GM12864 (cell line): Measurements from ENCODE around the gene LAYN.

ENCODE experiments used
- DNase-seq: peaks from one replicate; pipeline ENCODE4 v3.0.0-alpha.2; 2011; ENCODE audit warnings: low read depth
- H3K4me3 ChIP-seq: 2 replicates; pipeline ENCODE4 v1.5.1; 2011; ENCODE audit warnings: mild to moderate bottlenecking, low read depth, low read length, control low read depth
- CTCF ChIP-seq: IDR thresholded peaks from 2 replicates; pipeline ENCODE4 v1.5.1; 2011; ENCODE audit warnings: low read depth, mild to moderate bottlenecking, moderate library complexity, low read length, control low read depth, inconsistent platforms; ENCODE audit errors: missing control alignments

The LAYN gene

GRCh38 chr11:111512296-111513239 lies 28.0 kb upstream of the LAYN start, which contains the start of gene BTG4:
Gene BTG4 (minus strand): TSS chr11:111512386. CDS start chr11:111498776, 13,610 bp downstream.
- no peak for DNase-seq
- H3K4me3 ChIP-seq, result no peak within 1 kb of the TSS
- TF ChIP-seq CTCF, result no peak

GRCh38 chr11:111513240-111513605 lies 27.3 kb upstream of the LAYN start:
- no peak overlapping the region for H3K4me3 ChIP-seq
- DNase-seq, result no peak
- TF ChIP-seq CTCF, result no peak

GRCh38 chr11:111514216-111515031 lies 26.1 kb upstream of the LAYN start, which contains the start of gene HOATZ:
Gene HOATZ (plus strand): TSS chr11:111514778. CDS start chr11:111514785, 7 bp downstream.
- no peak within 1 kb of the TSS for H3K4me3 ChIP-seq
- TF ChIP-seq CTCF, result no peak

GRCh38 chr11:111515591-111515990 lies 24.9 kb upstream of the LAYN start:
- TF ChIP-seq CTCF, result no peak
- no peak overlapping the region for H3K4me3 ChIP-seq
- no peak for DNase-seq

More at GRCh38 chr11:111514216-111515031, 26.1 kb upstream of the LAYN start, which contains the start of gene HOATZ:
- DNase-seq, result no peak

- no peak for TF ChIP-seq CTCF
These were observed 21.9 kb upstream of the LAYN start for GRCh38 chr11:111518668-111519067.

GRCh38 chr11:111520560-111520959 lies 20.0 kb upstream of the LAYN start:
- no peak for DNase-seq
- H3K4me3 ChIP-seq, result no peak overlapping the region
- TF ChIP-seq CTCF, result no peak

More at GRCh38 chr11:111518668-111519067, 21.9 kb upstream of the LAYN start:
- H3K4me3 ChIP-seq, result no peak overlapping the region
- DNase-seq, result no peak
